HepG2 (cell line): ENCODE data around the gene OR7D2. TPM values are rescaled to one million over a fixed set of nuclear protein-coding genes. Genes with fewer than 3 reads are reported as not detected.

Experiments used
- ATAC-seq: fragments of 200-7000 bp; cut with Tn5 transposase; 3 replicates; pipeline ENCODE4 v1.9.1; 2020; ENCODE audit warnings: mild to moderate bottlenecking, moderate library complexity
- BruUV-seq: library from RNA; stranded (reverse); fragments of 400-500 nt; replicated peaks from 2 replicates; lab custom pipeline; 2021; lab: Mats Ljungman, UMichigan
- CTCF ChIA-PET: fragments of 300-600 bp; formaldehyde crosslinking; extraction: SDS; loops from one replicate; lab custom pipeline; 2021; ENCODE audit warnings: low total read pairs, inconsistent platforms, low intra/inter-chr PET ratio; lab: Yijun Ruan, JAX
- POLR2A ChIA-PET: fragments of 350-600 bp; sonication (Branson Sonifier 250); formaldehyde crosslinking; loops from one replicate; lab custom pipeline; 2020; ENCODE audit warnings: antibody characterized with exemption, inconsistent platforms; lab: Yijun Ruan, JAX
- DNase-seq: peaks from one replicate; pipeline ENCODE4 v3.0.0-alpha.2; 2015; ENCODE audit warnings: low spot score
- FAIRE-seq: peaks from 3 replicates; lab custom pipeline; 2011; peaks lifted over from hg19 to GRCh38; lab: Jason Lieb, UNC
- H2AFZ ChIP-seq: one replicate; pipeline ENCODE4 v1.6.1; 2011; ENCODE audit warnings: low read length, inconsistent platforms
- H3K27ac ChIP-seq: fragments of 300-600 bp; 3 replicates; pipeline ENCODE4 v1.8.0; 2011; ENCODE audit warnings: mixed run types, mild to moderate bottlenecking, mixed read lengths, low read length, inconsistent platforms; ENCODE audit not compliant: insufficient read depth; ENCODE audit errors: extremely low read length
- H3K27me3 ChIP-seq, 2 experiments: fragments of 200-600 bp in 1 of 2; 2 replicates in 1 of 2; 3 replicates in 1 of 2; pipeline versions ENCODE4 v1.6.0 to v1.8.0; 2011; ENCODE audit warnings: low read length in 2 of 2, mild to moderate bottlenecking in 2 of 2, moderate library complexity in 2 of 2, inconsistent platforms in 1 of 2; ENCODE audit not compliant: insufficient read depth in 2 of 2, control insufficient read depth in 1 of 2
- H3K36me3 ChIP-seq, 2 experiments: fragments of 200-600 bp in 1 of 2; replicated peaks in 1 of 2; 2 replicates in 1 of 2; 3 replicates in 1 of 2; pipeline versions ENCODE4 v1.5.1 to v1.8.0; 2011; ENCODE audit warnings: low read length in 2 of 2, inconsistent platforms in 1 of 2; ENCODE audit not compliant: insufficient read depth in 2 of 2, control insufficient read depth in 1 of 2
- H3K4me1 ChIP-seq: 2 replicates; pipeline ENCODE4 v1.5.1; 2012; ENCODE audit warnings: low read length, inconsistent platforms; ENCODE audit not compliant: insufficient read depth
- H3K4me2 ChIP-seq: 2 replicates; pipeline ENCODE4 v1.6.0; 2011; ENCODE audit warnings: low read depth, low read length, inconsistent platforms
- H3K4me3 ChIP-seq, 3 experiments: fragments of 200-600 bp in 1 of 3; sonication (generic), shearing (Covaris generic) in 1 of 3; replicated peaks in 1 of 3; 2 replicates each; pipeline ENCODE4 v1.5.1; 2011 to 2016; ENCODE audit warnings: low read length in 3 of 3, inconsistent platforms in 2 of 3, low read depth in 2 of 3, mild to moderate bottlenecking in 2 of 3, control low read depth in 1 of 3, mixed read lengths in 1 of 3; ENCODE audit not compliant: insufficient read depth in 1 of 3
- H3K79me2 ChIP-seq: one replicate; pipeline ENCODE4 v1.6.1; 2011; ENCODE audit warnings: low read length, inconsistent platforms; ENCODE audit not compliant: insufficient read depth
- H3K9ac ChIP-seq: 2 replicates; pipeline ENCODE4 v1.6.0; 2011; ENCODE audit warnings: mild to moderate bottlenecking, low read depth, low read length, inconsistent platforms; ENCODE audit not compliant: insufficient read depth
- H3K9me3 ChIP-seq: 2 replicates; pipeline ENCODE4 v1.5.1; 2012; ENCODE audit warnings: mild to moderate bottlenecking, low read length
- H4K20me1 ChIP-seq: 2 replicates; pipeline ENCODE4 v1.6.0; 2011; ENCODE audit warnings: inconsistent platforms, mild to moderate bottlenecking, low read length, moderate library complexity; ENCODE audit not compliant: insufficient read depth
- ATF2 ChIP-seq: sonication (generic); formaldehyde crosslinking; IDR thresholded peaks from 2 replicates; pipeline ENCODE4 v1.4.0; 2020; ENCODE audit warnings: missing genetic modification reagents
- GLI4 ChIP-seq: sonication (generic); formaldehyde crosslinking; IDR thresholded peaks from 2 replicates; pipeline ENCODE4 v1.5.1; 2020; ENCODE audit warnings: missing genetic modification reagents, mild to moderate bottlenecking, moderate library complexity, borderline replicate concordance
- GTF3A ChIP-seq: sonication (generic); formaldehyde crosslinking; conservative IDR thresholded peaks from 2 replicates; pipeline ENCODE4 v1.4.0; 2020; ENCODE audit warnings: mild to moderate bottlenecking, missing genetic modification reagents
- HNRNPH1 ChIP-seq: fragments of 200-400 bp; formaldehyde crosslinking; optimal IDR thresholded peaks from 2 replicates; pipeline ENCODE3; 2017; ENCODE audit warnings: mild to moderate bottlenecking, low read depth, low read length
- JDP2 ChIP-seq: sonication (generic); formaldehyde crosslinking; IDR thresholded peaks from 2 replicates; pipeline ENCODE4 v1.8.1; 2022; ENCODE audit warnings: missing genetic modification reagents, borderline replicate concordance
- JUND ChIP-seq: sonication (generic); formaldehyde crosslinking; IDR thresholded peaks from 2 replicates; pipeline ENCODE4 v1.8.0; 2022; ENCODE audit warnings: mild to moderate bottlenecking, missing genetic modification reagents
- MXD3 ChIP-seq: IDR thresholded peaks from 2 replicates; pipeline ENCODE4 v1.6.1; 2016; ENCODE audit warnings: mild to moderate bottlenecking, missing biosample characterization, missing genetic modification reagents
- NR3C1 ChIP-seq: sonication (generic); formaldehyde crosslinking; IDR thresholded peaks from 2 replicates; pipeline ENCODE4 v1.4.0; 2020; ENCODE audit warnings: missing genetic modification reagents
- SYNCRIP ChIP-seq: fragments of 200-400 bp; formaldehyde crosslinking; IDR thresholded peaks from 2 replicates; pipeline ENCODE4 v1.6.1; 2018; ENCODE audit warnings: mild to moderate bottlenecking, low read depth, low read length; ENCODE audit not compliant: insufficient read depth
- TOE1 ChIP-seq: sonication (generic); formaldehyde crosslinking; IDR thresholded peaks from 2 replicates; pipeline ENCODE4 v1.4.0; 2020; ENCODE audit warnings: mild to moderate bottlenecking, missing genetic modification reagents
- TRAFD1 ChIP-seq: sonication (generic); formaldehyde crosslinking; IDR thresholded peaks from 2 replicates; pipeline ENCODE4 v1.5.1; 2020; ENCODE audit warnings: missing genetic modification reagents, mild to moderate bottlenecking, borderline replicate concordance
- ZKSCAN1 ChIP-seq: fragments of 150-350 bp; IDR thresholded peaks from 2 replicates; pipeline ENCODE4 v1.6.1; 2014; ENCODE audit warnings: low read length
- ZNF263 ChIP-seq: sonication (generic); formaldehyde crosslinking; IDR thresholded peaks from 2 replicates; pipeline ENCODE4 v1.4.0; 2020; ENCODE audit warnings: missing genetic modification reagents
- ZNF75D ChIP-seq: sonication (generic); formaldehyde crosslinking; IDR thresholded peaks from 2 replicates; pipeline ENCODE4 v1.8.1; 2023; ENCODE audit warnings: missing genetic modification reagents, mild to moderate bottlenecking, borderline replicate concordance
- WGBS: methylation state at CpG from one replicate; pipeline ENCODE4 v1.1.6; 2017; ENCODE audit warnings: low lambda C conversion rate; 5-methylcytosine and 5-hydroxymethylcytosine counted together
- in situ Hi-C: cut with HindIII; loops from 2 replicates; pipeline ENCODE4 v1.10.0; 2017; ENCODE audit warnings: low pct_unique_long_range_greater_than_20kb; ENCODE audit not compliant: extremely low pct_ligation_motif_present
- intact Hi-C: fragments of 100-400 bp; cut with micrococcal nuclease; formaldehyde crosslinking; loops from one replicate; pipeline ENCODE4 v1.10.0; 2022; ENCODE audit not compliant: unreplicated experiment
- polyA plus RNA-seq, 8 experiments: library from polyadenylated mRNA; depleted of rRNA in 3 of 8; stranded (reverse) in 7 of 8; unstranded in 1 of 8; fragments of >200 nt; fragmentation: Illumina TruSeq in 4 of 8; extraction: Trizol in 4 of 8; gene quantifications; 2 replicates each; pipeline versions ENCODE4 v1.2.1 to v1.2.3, GENCODE V29; 2011 to 2016; ENCODE audit warnings: low read depth in 4 of 8, missing spikeins in 1 of 8, mixed read lengths in 1 of 8; ENCODE audit not compliant: insufficient read depth in 1 of 8
- total RNA-seq, 5 experiments: library from RNA; depleted of rRNA; stranded (reverse); fragments of >200 nt; fragmentation: Illumina TruSeq; extraction: Trizol; gene quantifications; 2 replicates each; pipeline ENCODE4 v1.2.3, GENCODE V29; 2016; ENCODE audit warnings: low read depth in 1 of 5

OR7D2 gene
- total and polyA plus RNA-seq, 2 of the 13 experiments (the other 11 are each of a cell fraction or from before 2014, with no cell fraction given): 0.07 TPM; not detected in 1

- no peak for FAIRE-seq
- intact Hi-C loops (no loop called here), in situ Hi-C loops (no loop called here)
- Histone ChIP-seq H3K4me1 (no peaks in the 10 kb centered on the region), H3K4me2 (no peak overlapping the region), H4K20me1 (peaks cover 13% of the 10 kb centered on the region; the same call in 1 of the 2 replicates), H3K9ac (no peak overlapping the region), H3K27me3 (no peaks in the 10 kb centered on the region), H3K36me3 (peaks cover 19 to 61% of the 10 kb centered on the region in 2 experiments), H3K27ac (no peak overlapping the region), H2AFZ (no peak overlapping the region), H3K79me2 (peaks cover 89% of the 10 kb centered on the region), H3K9me3 (peaks cover 45% of the 10 kb centered on the region), H3K4me3 (no peak overlapping the region)
- ChIA-PET CTCF (no interaction called here), POLR2A (no interaction called here)
- no TSS peak for BruUV-seq
- no peak for DNase-seq
- WGBS: 92% methylated on average over 5 of the region's 5 CpGs
- no peak for ATAC-seq
- TF ChIP-seq TRAFD1: no peak
- TF ChIP-seq ZNF263 (CRISPR knock-in tag): no peak
- TF ChIP-seq NR3C1: no peak
- TF ChIP-seq TOE1 (CRISPR knock-in tag): no peak
- no peak for TF ChIP-seq HNRNPH1
- no peak for TF ChIP-seq ATF2 (CRISPR knock-in tag)
- TF ChIP-seq GTF3A (CRISPR knock-in tag): no peak
- TF ChIP-seq MXD3 (CRISPR knock-in tag): no peak
- no peak for TF ChIP-seq JDP2 (CRISPR knock-in tag)
- TF ChIP-seq ZKSCAN1: no peak
- no peak for TF ChIP-seq GLI4 (CRISPR knock-in tag)
- no peak for TF ChIP-seq SYNCRIP
- TF ChIP-seq ZNF75D: no peak
- no peak for TF ChIP-seq JUND (CRISPR knock-in tag)
Observed at GRCh38 chr19:9151367-9151766, 27.4 kb upstream of the OR7D2 start.
